ENCODE measurements around the gene QRICH1. TPM values are rescaled to one million over a fixed set of nuclear protein-coding genes. Genes with fewer than 3 reads are reported as not detected.

Gene QRICH1
- total and polyA plus RNA-seq, 2 of the 13 experiments (the other 11 are each of a cell fraction or from before 2014, with no cell fraction given) = 52.6 to 102 TPM

- TF ChIP-seq ZBED4 (CRISPR knock-in tag; IDR thresholded peaks at IDR 0.05; ENCODE audit: borderline replicate concordance) (no peak; the same call in 1 of the 2 replicates), KAT2B (IDR thresholded peaks at IDR 0.05; ENCODE audit: borderline replicate concordance, low read depth, low read length) (no peak), ZNF510 (CRISPR knock-in tag; IDR thresholded peaks at IDR 0.05; ENCODE audit: low read depth) (0 out of 2 replicates have a peak, but pooled peaks have one; percentile 61), ZNF782 (CRISPR knock-in tag; IDR thresholded peaks at IDR 0.05; ENCODE audit: borderline replicate concordance) (no peak), SOX5 (CRISPR knock-in tag; IDR thresholded peaks at IDR 0.05; ENCODE audit: borderline replicate concordance) (peak; percentile 43), ZNF550 (CRISPR knock-in tag; IDR thresholded peaks at IDR 0.05; ENCODE audit: borderline replicate concordance) (no peak), PHF8 (CRISPR knock-in tag; IDR thresholded peaks at IDR 0.05) (peak; percentile 80; the same call in 1 of the 2 replicates), ZNF558 (CRISPR knock-in tag; IDR thresholded peaks at IDR 0.05; ENCODE audit: borderline replicate concordance) (no peak), ZNF30 (CRISPR knock-in tag; IDR thresholded peaks at IDR 0.05) (no peak), DMTF1 (CRISPR knock-in tag; IDR thresholded peaks at IDR 0.05) (no peak; the same call in 1 of the 2 replicates)
- TF ChIP-seq, protein P1, sequence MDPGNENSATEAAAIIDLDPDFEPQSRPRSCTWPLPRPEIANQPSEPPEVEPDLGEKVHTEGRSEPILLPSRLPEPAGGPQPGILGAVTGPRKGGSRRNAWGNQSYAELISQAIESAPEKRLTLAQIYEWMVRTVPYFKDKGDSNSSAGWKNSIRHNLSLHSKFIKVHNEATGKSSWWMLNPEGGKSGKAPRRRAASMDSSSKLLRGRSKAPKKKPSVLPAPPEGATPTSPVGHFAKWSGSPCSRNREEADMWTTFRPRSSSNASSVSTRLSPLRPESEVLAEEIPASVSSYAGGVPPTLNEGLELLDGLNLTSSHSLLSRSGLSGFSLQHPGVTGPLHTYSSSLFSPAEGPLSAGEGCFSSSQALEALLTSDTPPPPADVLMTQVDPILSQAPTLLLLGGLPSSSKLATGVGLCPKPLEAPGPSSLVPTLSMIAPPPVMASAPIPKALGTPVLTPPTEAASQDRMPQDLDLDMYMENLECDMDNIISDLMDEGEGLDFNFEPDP (CRISPR knock-in tag; conservative IDR thresholded peaks at IDR 0.05) = no peak
- TF ChIP-seq, protein P2, sequence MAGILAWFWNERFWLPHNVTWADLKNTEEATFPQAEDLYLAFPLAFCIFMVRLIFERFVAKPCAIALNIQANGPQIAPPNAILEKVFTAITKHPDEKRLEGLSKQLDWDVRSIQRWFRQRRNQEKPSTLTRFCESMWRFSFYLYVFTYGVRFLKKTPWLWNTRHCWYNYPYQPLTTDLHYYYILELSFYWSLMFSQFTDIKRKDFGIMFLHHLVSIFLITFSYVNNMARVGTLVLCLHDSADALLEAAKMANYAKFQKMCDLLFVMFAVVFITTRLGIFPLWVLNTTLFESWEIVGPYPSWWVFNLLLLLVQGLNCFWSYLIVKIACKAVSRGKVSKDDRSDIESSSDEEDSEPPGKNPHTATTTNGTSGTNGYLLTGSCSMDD (CRISPR knock-in tag; IDR thresholded peaks at IDR 0.05) = no peak
- TF ChIP-seq, protein P3, sequence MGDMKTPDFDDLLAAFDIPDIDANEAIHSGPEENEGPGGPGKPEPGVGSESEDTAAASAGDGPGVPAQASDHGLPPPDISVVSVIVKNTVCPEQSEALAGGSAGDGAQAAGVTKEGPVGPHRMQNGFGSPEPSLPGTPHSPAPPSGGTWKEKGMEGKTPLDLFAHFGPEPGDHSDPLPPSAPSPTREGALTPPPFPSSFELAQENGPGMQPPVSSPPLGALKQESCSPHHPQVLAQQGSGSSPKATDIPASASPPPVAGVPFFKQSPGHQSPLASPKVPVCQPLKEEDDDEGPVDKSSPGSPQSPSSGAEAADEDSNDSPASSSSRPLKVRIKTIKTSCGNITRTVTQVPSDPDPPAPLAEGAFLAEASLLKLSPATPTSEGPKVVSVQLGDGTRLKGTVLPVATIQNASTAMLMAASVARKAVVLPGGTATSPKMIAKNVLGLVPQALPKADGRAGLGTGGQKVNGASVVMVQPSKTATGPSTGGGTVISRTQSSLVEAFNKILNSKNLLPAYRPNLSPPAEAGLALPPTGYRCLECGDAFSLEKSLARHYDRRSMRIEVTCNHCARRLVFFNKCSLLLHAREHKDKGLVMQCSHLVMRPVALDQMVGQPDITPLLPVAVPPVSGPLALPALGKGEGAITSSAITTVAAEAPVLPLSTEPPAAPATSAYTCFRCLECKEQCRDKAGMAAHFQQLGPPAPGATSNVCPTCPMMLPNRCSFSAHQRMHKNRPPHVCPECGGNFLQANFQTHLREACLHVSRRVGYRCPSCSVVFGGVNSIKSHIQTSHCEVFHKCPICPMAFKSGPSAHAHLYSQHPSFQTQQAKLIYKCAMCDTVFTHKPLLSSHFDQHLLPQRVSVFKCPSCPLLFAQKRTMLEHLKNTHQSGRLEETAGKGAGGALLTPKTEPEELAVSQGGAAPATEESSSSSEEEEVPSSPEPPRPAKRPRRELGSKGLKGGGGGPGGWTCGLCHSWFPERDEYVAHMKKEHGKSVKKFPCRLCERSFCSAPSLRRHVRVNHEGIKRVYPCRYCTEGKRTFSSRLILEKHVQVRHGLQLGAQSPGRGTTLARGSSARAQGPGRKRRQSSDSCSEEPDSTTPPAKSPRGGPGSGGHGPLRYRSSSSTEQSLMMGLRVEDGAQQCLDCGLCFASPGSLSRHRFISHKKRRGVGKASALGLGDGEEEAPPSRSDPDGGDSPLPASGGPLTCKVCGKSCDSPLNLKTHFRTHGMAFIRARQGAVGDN (CRISPR knock-in tag; IDR thresholded peaks at IDR 0.05) = peak; percentile 78
- TF ChIP-seq, protein P4, sequence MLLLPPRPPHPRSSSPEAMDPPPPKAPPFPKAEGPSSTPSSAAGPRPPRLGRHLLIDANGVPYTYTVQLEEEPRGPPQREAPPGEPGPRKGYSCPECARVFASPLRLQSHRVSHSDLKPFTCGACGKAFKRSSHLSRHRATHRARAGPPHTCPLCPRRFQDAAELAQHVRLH (CRISPR knock-in tag; IDR thresholded peaks at IDR 0.05; ENCODE audit: borderline replicate concordance, low read depth) = no peak; the same call in 1 of the 2 replicates
Measured at GRCh38 chr3:49093853-49094767, at the start of gene QRICH1 (continued).

Data from HepG2 (cell line).